ENCODE measurements around the gene RUNX3.

The RUNX3 gene

DNA sequence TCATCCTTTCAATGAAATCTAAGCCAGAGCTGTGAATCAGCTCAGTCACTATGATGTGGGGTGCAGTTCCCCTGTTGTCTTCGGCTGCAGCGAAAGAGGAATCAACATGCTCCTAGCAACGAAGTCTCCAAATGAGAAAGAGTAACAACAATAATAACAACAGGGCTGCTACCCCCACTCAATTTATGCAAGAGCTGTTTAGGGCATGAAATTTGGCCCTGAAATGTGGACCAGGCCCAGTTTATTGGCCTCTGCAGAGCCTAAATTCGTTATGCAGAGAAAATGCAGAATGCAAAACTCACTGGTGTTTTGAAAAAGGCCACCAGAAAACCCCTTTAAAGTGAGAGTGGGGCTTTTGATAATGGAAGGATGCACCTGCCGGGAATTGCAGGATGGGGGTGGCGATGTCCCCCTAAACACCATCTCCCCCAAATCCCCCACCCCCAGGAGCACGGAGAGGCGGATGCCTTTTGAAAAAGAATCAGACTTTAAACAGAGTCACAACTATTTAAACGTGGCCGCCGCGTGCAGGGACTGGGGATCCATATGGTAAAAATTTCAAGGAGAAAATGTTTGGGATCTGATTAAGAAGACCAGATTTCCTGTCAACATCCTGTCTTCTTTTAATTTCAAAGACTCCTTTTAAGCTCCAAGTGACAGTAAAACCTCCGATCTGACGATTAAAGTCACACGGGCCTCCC is 1.9 kb downstream of the RUNX3 start:
- Histone ChIP-seq H3K79me2 (ENCODE audit: control insufficient read depth, insufficient read depth, low read length, poor library complexity) (no peaks in the 10 kb centered on the region), H2AFZ (ENCODE audit: insufficient read depth, low read length, poor library complexity) (no peak overlapping the region), H3K36me3 (ENCODE audit: control insufficient read depth in 1 of 2, insufficient read depth in 2 of 2, low read length in 2 of 2) (no peaks in the 10 kb centered on the region), H3K9me3 (ENCODE audit: insufficient read depth, low read depth, low read length) (peaks cover 7% of the 10 kb centered on the region), H3K4ac (ENCODE audit: low read depth, low read length) (no peak overlapping the region), H2AK5ac (ENCODE audit: low read length) (no peak overlapping the region), H3K9ac (ENCODE audit: low read length) (no peak overlapping the region), H4K12ac (ENCODE audit: low read depth, low read length) (no peak overlapping the region), H4K91ac (ENCODE audit: low read depth, low read length) (no peak overlapping the region), H2BK5ac (ENCODE audit: low read depth, low read length, poor library complexity) (no peak overlapping the region), H3K4me3 (ENCODE audit: low read depth, low read length) (no peak overlapping the region), H2BK12ac (ENCODE audit: low read length) (no peak overlapping the region), H3K18ac (ENCODE audit: low read length) (no peak overlapping the region), H3K27ac (ENCODE audit: low read depth, low read length) (no peak overlapping the region), H4K8ac (ENCODE audit: low read depth, low read length) (no peak overlapping the region), H3K27me3 (ENCODE audit: insufficient read depth, low read length) (peaks cover 74% of the 10 kb centered on the region), H3K79me1 (ENCODE audit: low read length) (no peaks in the 10 kb centered on the region), H3K4me1 (ENCODE audit: control insufficient read depth in 1 of 2, insufficient read depth in 2 of 2, low read length in 2 of 2) (peaks cover 2 to 4% of the 10 kb centered on the region in 2 experiments), H3K23ac (ENCODE audit: low read length) (no peak overlapping the region), H3K4me2 (ENCODE audit: low read length) (no peak overlapping the region), H2BK120ac (ENCODE audit: insufficient read depth, low read length, poor library complexity) (no peak overlapping the region), H3K14ac (ENCODE audit: low read length) (no peak overlapping the region)
- WGBS (ENCODE audit: extremely low coverage, insufficient coverage, insufficient read length), result no CpG with 5 or more reads among the region's 15 CpGs
- no peak for DNase-seq

DNA sequence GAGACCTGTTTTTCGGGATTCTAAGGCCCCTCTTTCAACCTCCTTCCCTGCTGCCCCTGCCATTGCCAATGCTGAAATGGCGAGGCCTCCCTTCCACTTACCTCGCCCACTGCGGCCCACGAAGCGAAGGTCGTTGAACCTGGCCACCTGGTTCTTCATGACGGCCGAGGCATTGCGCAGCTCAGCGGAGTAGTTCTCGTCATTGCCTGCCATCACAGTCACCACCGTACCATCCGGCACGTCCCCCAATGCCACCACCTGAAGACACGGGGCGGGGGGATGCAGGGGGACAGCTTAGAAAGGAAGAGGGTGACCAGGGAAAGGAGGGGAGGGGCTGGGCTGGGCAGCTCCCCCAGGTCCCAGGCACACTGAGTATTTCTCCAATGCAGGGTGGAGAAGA is 2.6 kb downstream of the RUNX3 start:
- Histone ChIP-seq H3K9me3 (ENCODE audit: insufficient read depth, low read depth, low read length) (peaks cover 9% of the 10 kb centered on the region), H3K18ac (ENCODE audit: low read length) (no peak overlapping the region), H3K27ac (ENCODE audit: low read depth, low read length) (no peak overlapping the region), H3K27me3 (ENCODE audit: insufficient read depth, low read length) (peaks cover 68% of the 10 kb centered on the region), H3K9ac (ENCODE audit: low read length) (no peak overlapping the region), H2BK5ac (ENCODE audit: low read depth, low read length, poor library complexity) (no peak overlapping the region), H3K4me2 (ENCODE audit: low read length) (no peak overlapping the region), H3K36me3 (ENCODE audit: control insufficient read depth in 1 of 2, insufficient read depth in 2 of 2, low read length in 2 of 2) (no peaks in the 10 kb centered on the region), H3K23ac (ENCODE audit: low read length) (no peak overlapping the region), H3K4me3 (ENCODE audit: low read depth, low read length) (no peak overlapping the region), H2BK120ac (ENCODE audit: insufficient read depth, low read length, poor library complexity) (no peak overlapping the region), H3K14ac (ENCODE audit: low read length) (no peak overlapping the region), H3K4ac (ENCODE audit: low read depth, low read length) (no peak overlapping the region), H2BK12ac (ENCODE audit: low read length) (no peak overlapping the region), H2AK5ac (ENCODE audit: low read length) (no peak overlapping the region), H3K79me2 (ENCODE audit: control insufficient read depth, insufficient read depth, low read length, poor library complexity) (no peaks in the 10 kb centered on the region), H4K12ac (ENCODE audit: low read depth, low read length) (no peak overlapping the region), H3K4me1 (ENCODE audit: control insufficient read depth in 1 of 2, insufficient read depth in 2 of 2, low read length in 2 of 2) (peaks cover 2 to 4% of the 10 kb centered on the region in 2 experiments), H2AFZ (ENCODE audit: insufficient read depth, low read length, poor library complexity) (no peak overlapping the region), H4K8ac (ENCODE audit: low read depth, low read length) (no peak overlapping the region), H4K91ac (ENCODE audit: low read depth, low read length) (no peak overlapping the region), H3K79me1 (ENCODE audit: low read length) (no peaks in the 10 kb centered on the region)
- DNase-seq, result no peak
- WGBS (ENCODE audit: extremely low coverage, insufficient coverage, insufficient read length), result no CpG with 5 or more reads among the region's 17 CpGs

DNA sequence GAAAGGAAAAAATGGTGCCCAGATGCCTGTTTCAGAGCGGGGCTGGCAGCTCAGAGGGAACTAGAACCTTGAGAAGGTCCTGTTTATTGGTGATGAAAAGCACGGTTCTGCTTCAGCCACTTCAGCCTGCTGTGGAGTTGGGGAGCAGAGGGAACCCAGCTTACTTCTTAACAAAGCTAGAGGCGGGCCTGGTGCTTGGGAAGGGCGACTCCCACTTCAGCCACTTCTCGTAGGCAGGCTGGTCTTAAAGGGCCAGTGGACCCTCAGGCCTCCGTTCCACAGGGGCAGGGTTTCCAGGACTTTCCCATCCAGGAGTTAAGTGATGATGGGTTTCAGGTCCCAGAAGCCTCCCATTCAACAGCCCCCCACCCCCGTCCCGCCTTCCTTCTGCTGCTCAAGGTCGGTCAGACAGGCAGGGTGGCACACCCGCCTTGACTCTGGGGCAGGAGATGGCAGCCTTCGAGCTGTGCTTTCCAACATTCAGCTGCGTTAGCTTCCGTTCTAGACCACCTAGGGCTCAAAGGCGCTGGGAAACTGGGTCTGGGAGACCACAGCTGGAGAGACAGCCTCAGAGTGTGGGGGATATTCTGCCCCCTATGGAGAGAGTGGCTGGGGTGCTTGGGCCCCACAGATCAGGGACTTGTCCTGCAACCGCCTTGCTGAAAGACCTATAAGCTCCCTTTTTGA is 3.4 kb downstream of the RUNX3 start:
- H2BK120ac ChIP-seq (ENCODE audit: insufficient read depth, low read length, poor library complexity), result no peak overlapping the region
- no peak overlapping the region for H3K14ac ChIP-seq (ENCODE audit: low read length)
- H4K91ac ChIP-seq (ENCODE audit: low read depth, low read length), result no peak overlapping the region
- H4K12ac ChIP-seq (ENCODE audit: low read depth, low read length), result no peak overlapping the region
- no peak overlapping the region for H3K27ac ChIP-seq (ENCODE audit: low read depth, low read length)
- no peak overlapping the region for H3K4me3 ChIP-seq (ENCODE audit: low read depth, low read length)
- H4K8ac ChIP-seq (ENCODE audit: low read depth, low read length), result no peak overlapping the region
- WGBS (ENCODE audit: extremely low coverage, insufficient coverage, insufficient read length), result no CpG with 5 or more reads among the region's 15 CpGs
- H3K23ac ChIP-seq (ENCODE audit: low read length), result no peak overlapping the region
- H3K4me1 ChIP-seq (ENCODE audit: control insufficient read depth in 1 of 2, insufficient read depth in 2 of 2, low read length in 2 of 2), result peaks cover 2 to 4% of the 10 kb centered on the region in 2 experiments
- H3K18ac ChIP-seq (ENCODE audit: low read length), result no peak overlapping the region
- H3K4ac ChIP-seq (ENCODE audit: low read depth, low read length), result no peak overlapping the region
- H3K9me3 ChIP-seq (ENCODE audit: insufficient read depth, low read depth, low read length), result peaks cover 6% of the 10 kb centered on the region
- DNase-seq, result no peak
- no peaks in the 10 kb centered on the region for H3K79me1 ChIP-seq (ENCODE audit: low read length)
- no peaks in the 10 kb centered on the region for H3K79me2 ChIP-seq (ENCODE audit: control insufficient read depth, insufficient read depth, low read length, poor library complexity)
- no peak overlapping the region for H3K4me2 ChIP-seq (ENCODE audit: low read length)
- no peak overlapping the region for H2AFZ ChIP-seq (ENCODE audit: insufficient read depth, low read length, poor library complexity)
- no peak overlapping the region for H2BK5ac ChIP-seq (ENCODE audit: low read depth, low read length, poor library complexity)
- no peak overlapping the region for H2AK5ac ChIP-seq (ENCODE audit: low read length)
- H3K9ac ChIP-seq (ENCODE audit: low read length), result no peak overlapping the region
- no peak overlapping the region for H2BK12ac ChIP-seq (ENCODE audit: low read length)
- no peaks in the 10 kb centered on the region for H3K36me3 ChIP-seq (ENCODE audit: control insufficient read depth in 1 of 2, insufficient read depth in 2 of 2, low read length in 2 of 2)
- H3K27me3 ChIP-seq (ENCODE audit: insufficient read depth, low read length), result peaks cover 62% of the 10 kb centered on the region

- H2BK5ac ChIP-seq (ENCODE audit: low read depth, low read length, poor library complexity), result no peak overlapping the region
- H4K91ac ChIP-seq (ENCODE audit: low read depth, low read length), result no peak overlapping the region
- no peak overlapping the region for H3K18ac ChIP-seq (ENCODE audit: low read length)
- H3K36me3 ChIP-seq (ENCODE audit: control insufficient read depth in 1 of 2, insufficient read depth in 2 of 2, low read length in 2 of 2), result no peaks in the 10 kb centered on the region
- H2AFZ ChIP-seq (ENCODE audit: insufficient read depth, low read length, poor library complexity), result no peak overlapping the region
- H4K12ac ChIP-seq (ENCODE audit: low read depth, low read length), result no peak overlapping the region
- H3K4me1 ChIP-seq (ENCODE audit: control insufficient read depth in 1 of 2, insufficient read depth in 2 of 2, low read length in 2 of 2), result peaks cover 2 to 4% of the 10 kb centered on the region in 2 experiments
- no peak overlapping the region for H4K8ac ChIP-seq (ENCODE audit: low read depth, low read length)
- no CpG with 5 or more reads among the region's 10 CpGs for WGBS (ENCODE audit: extremely low coverage, insufficient coverage, insufficient read length)
- H3K9me3 ChIP-seq (ENCODE audit: insufficient read depth, low read depth, low read length), result peaks cover 6% of the 10 kb centered on the region
- no peak overlapping the region for H3K23ac ChIP-seq (ENCODE audit: low read length)
- no peak overlapping the region for H3K14ac ChIP-seq (ENCODE audit: low read length)
- H3K9ac ChIP-seq (ENCODE audit: low read length), result no peak overlapping the region
- no peak overlapping the region for H2BK120ac ChIP-seq (ENCODE audit: insufficient read depth, low read length, poor library complexity)
- H3K4me3 ChIP-seq (ENCODE audit: low read depth, low read length), result no peak overlapping the region
- H3K27ac ChIP-seq (ENCODE audit: low read depth, low read length), result no peak overlapping the region
- H3K79me2 ChIP-seq (ENCODE audit: control insufficient read depth, insufficient read depth, low read length, poor library complexity), result no peaks in the 10 kb centered on the region
- no peak overlapping the region for H3K4ac ChIP-seq (ENCODE audit: low read depth, low read length)
- H2AK5ac ChIP-seq (ENCODE audit: low read length), result no peak overlapping the region
- no peaks in the 10 kb centered on the region for H3K79me1 ChIP-seq (ENCODE audit: low read length)
- no peak for DNase-seq
- H2BK12ac ChIP-seq (ENCODE audit: low read length), result no peak overlapping the region
- H3K4me2 ChIP-seq (ENCODE audit: low read length), result no peak overlapping the region
- H3K27me3 ChIP-seq (ENCODE audit: insufficient read depth, low read length), result peaks cover 55% of the 10 kb centered on the region
Observed at GRCh38 chr1:24925963-24926362, 4.1 kb downstream of the RUNX3 start.

Data from trophoblast cell (in vitro differentiated cells and primary cell).